MV-4-11 (cell line): ENCODE measurements around the gene TPSG1.
"Not testable (repeated sequence)": the region's sequence is repeated elsewhere in the genome, so short reads cannot be mapped to it uniquely, and the experiment has no call there.

Experiments
- DNase-seq: peaks from one replicate; lab custom pipeline; 2025; lab: John Stamatoyannopoulos, UW

Gene TPSG1

DNA sequence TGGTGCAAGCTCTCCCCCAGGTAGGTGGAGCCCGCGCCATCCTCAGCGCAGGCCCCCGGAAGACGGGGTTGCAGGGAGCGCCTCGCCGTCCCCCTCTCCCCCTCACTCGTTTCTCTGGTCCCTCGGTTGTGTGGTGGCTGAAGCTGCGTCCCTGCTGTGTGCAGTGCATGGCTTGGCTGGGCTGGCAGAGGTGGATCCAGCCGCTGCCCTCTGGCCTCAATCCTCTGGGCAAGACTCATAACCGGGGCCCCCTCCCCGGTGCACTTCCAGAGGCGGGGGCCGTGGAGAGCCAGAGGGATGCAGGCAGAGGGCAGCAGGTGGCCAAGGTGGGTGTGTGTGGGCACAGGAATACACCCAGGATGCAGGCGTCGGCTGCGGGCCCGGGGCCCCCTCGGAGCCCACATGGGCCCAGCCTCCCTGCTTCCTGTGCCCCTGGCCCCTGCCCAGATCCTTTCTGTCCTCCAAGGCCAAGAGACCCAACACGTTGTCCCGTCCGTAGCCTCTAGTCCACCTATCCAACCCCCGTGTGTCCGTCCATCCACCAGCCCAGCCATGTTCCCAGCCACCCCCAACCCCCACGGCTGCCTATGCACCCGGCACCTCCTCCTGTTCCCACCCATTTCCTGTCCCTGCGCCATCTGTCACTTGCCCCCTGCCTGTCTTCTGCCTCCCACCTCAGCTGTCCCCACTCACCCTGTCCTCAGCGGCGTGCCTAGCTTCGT lies 9.3 kb downstream of the TPSG1 start:
- no peak for DNase-seq

DNA sequence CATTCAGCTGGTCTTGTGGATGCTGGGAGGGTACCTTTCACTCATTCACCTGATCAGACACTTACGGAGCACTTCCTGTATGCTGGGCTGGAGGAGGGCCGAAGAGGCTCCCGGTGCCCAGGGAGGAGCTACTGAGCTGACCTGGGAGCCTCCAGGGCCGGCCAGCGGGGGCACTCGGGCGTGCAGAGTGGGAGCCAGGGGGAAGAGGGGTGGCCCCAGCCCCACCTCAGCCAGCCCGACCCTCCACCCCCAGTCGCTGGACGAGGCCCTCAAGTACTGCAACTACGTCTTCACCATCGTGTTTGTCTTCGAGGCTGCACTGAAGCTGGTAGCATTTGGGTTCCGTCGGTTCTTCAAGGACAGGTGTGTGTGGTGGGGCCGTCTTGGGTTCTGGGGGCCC lies 10.3 kb downstream of the TPSG1 start:
- no peak for DNase-seq

DNA sequence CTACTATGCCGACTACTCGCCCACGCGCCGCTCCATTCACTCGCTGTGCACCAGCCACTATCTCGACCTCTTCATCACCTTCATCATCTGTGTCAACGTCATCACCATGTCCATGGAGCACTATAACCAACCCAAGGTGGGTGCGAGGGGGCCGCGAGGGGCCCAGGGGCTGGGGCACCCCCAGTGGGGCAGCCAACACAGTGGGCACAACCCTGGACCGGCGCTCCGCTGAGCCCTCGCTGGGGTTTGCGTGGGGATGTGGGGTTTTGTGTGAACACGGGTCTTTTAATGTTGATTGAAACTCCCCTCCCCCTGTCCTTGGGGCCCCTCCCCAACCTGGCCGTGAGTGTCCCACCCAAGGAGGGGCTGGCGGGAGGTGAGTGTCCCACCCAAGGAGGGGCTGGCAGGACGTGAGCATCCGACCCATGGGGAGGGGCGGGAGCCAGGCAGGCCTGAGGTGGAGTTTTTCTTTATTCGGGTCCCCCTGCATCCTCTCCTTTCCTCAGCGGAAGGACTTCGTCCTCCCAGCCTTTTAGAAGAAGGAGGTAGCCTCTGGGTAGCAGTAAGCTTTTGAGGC lies 11.2 kb downstream of the TPSG1 start:
- DNase-seq = no peak

- no peak for DNase-seq
Measured at GRCh38 chr16:1213231-1213630, 11.8 kb downstream of the TPSG1 start.

DNA sequence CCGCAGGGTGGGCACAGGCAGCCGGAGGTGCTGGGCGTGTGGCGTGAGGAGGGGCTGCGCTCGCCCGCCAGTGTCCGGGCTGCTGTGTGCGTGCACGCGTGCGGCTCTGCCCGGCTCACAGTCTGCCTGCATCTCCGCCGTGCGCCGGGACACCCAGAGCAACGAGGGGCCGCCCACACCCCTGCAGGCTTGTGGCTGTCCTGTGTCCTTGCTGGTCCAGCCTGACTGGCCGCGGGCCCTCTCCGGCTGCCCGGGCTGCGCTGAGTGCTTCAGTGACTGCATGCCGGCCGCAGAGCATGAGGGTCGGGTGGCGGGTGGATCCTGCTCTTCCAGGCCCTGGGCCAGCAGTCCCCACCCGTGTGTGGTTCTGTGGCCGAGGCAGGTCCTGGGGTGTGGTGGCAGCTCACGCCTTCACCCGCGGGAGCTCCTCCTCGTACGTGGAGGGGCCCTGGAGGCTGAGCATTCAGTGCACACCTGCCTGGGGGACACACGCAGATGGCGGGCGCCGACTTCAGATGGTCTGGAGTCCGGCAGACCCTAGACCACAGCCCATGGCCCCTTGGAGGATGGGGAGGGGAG lies 12.4 kb downstream of the TPSG1 start:
- no peak for DNase-seq

DNA sequence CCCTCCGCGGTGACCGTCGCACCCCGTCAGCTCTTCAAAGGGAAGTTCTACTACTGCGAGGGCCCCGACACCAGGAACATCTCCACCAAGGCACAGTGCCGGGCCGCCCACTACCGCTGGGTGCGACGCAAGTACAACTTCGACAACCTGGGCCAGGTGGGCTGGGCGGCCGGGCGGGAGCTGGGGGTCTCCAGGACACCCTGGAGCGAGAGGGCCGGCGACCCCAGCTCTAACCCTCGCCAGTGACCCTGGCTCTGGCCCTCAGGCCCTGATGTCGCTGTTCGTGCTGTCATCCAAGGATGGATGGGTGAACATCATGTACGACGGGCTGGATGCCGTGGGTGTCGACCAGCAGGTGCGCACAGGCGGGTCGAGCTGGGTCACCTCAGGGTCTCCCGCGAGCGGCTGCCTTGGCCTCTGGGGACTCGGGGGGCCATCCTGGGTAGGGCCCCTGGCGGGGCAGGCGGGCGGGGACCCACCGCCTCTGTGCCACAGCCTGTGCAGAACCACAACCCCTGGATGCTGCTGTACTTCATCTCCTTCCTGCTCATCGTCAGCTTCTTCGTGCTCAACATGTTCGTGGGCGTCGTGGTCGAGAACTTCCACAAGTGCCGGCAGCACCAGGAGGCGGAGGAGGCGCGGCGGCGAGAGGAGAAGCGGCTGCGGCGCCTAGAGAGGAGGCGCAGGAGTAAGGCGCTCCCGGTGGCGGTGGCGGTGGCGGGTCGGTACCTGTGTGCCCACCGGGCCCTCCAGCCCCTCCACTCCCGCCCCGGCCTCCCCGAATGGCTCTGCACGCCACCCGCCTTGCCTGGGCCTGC lies 13.4 kb downstream of the TPSG1 start:
- DNase-seq = no peak

DNA sequence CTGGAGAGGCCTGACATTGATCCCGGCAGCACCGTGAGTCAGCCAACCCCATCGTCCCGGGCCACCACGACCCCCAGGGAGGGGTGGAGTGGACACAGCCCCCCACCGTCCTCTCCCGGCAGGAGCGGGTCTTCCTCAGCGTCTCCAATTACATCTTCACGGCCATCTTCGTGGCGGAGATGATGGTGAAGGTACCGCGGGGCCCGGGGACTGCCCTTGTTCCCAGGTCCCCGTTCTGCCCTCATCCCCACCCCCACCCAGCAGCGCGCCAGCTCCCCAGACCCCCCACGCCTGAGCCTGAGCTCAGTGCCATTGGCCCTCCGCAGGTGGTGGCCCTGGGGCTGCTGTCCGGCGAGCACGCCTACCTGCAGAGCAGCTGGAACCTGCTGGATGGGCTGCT lies 14.6 kb downstream of the TPSG1 start:
- no peak for DNase-seq

DNA sequence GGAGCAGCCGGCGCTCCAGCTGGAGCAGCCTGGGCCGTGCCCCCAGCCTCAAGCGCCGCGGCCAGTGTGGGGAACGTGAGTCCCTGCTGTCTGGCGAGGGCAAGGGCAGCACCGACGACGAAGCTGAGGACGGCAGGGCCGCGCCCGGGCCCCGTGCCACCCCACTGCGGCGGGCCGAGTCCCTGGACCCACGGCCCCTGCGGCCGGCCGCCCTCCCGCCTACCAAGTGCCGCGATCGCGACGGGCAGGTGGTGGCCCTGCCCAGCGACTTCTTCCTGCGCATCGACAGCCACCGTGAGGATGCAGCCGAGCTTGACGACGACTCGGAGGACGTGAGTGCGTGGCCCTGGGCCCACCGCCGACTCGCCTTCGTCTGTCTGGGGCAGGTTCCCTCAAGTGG lies 16.0 kb downstream of the TPSG1 start:
- DNase-seq = no peak

DNA sequence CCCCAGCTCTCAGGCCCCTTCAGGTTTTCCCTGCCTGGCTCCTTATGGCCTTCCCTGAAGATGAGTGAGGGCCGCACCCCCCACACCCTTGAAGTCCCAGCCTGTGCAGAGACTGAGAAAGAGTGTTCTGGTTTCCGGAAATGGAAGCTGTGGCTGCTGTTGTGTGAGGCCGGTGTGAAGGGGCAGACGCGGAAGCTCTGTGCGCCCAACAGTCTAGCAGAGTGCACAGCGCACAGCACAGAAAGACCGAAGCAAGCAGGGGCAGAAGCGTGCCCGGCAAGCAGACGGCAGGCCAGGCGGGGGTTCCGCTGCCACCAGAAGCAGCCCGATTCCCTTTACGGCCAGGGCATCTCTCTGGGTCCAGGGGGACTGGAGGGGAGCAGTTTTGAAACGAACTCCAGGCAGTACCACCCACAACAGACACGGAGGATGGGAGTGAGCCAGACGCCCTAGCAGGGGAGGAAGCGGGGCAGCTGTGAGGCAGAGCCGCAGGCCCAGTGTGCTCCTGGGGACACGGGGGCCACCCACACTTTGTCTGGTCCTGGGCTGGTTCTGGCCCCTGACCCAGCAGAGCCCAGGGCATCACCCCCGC lies 16.7 kb downstream of the TPSG1 start:
- no peak for DNase-seq

GRCh38 chr16:1206786-1207185 lies 18.3 kb downstream of the TPSG1 start:
- no peak for DNase-seq

GRCh38 chr16:1206326-1206725 lies 18.7 kb downstream of the TPSG1 start:
- no peak for DNase-seq

DNA sequence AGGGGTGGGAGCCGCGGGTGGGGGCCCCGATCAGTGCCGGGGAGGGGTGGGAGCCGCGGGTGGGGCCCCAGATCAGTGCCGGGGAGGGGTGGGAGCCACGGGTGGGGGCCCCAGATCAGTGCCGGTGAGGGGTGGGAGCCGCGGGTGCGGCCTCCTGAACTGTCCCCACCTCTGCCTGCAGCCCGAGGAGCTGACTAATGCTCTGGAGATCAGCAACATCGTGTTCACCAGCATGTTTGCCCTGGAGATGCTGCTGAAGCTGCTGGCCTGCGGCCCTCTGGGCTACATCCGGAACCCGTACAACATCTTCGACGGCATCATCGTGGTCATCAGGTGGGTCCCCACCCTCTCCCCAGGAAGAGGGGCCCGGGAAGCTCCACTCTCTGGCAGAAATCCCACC lies 20.1 kb downstream of the TPSG1 start:
- DNase-seq = no peak

DNA sequence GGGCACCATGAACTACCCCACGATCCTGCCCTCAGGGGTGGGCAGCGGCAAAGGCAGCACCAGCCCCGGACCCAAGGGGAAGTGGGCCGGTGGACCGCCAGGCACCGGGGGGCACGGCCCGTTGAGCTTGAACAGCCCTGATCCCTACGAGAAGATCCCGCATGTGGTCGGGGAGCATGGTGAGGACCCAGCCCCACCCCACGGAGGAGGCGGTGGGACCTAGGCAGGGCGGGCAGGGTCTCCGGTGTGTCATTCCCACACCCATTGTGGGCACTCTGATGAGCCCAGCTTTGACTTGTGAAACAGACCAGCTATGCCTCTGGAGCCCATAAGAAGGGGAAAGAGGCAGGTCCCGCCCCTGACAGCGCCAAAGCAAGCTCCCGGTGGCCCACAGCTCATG lies 22.8 kb downstream of the TPSG1 start:
- no peak for DNase-seq

DNA sequence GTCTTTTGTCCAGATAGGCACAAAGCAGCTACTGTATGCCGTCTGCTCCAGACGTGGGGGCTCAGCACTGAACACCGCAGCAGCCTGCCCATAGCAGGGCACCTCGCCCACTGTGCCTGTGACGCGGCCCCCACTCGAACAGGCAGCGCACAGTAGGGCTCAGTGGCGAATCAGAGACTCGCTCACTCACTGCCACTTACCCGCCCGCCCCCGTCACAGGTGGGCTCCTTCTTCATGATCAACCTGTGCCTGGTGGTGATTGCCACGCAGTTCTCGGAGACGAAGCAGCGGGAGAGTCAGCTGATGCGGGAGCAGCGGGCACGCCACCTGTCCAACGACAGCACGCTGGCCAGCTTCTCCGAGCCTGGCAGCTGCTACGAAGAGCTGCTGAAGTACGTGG lies 23.6 kb downstream of the TPSG1 start:
- no peak for DNase-seq

DNA sequence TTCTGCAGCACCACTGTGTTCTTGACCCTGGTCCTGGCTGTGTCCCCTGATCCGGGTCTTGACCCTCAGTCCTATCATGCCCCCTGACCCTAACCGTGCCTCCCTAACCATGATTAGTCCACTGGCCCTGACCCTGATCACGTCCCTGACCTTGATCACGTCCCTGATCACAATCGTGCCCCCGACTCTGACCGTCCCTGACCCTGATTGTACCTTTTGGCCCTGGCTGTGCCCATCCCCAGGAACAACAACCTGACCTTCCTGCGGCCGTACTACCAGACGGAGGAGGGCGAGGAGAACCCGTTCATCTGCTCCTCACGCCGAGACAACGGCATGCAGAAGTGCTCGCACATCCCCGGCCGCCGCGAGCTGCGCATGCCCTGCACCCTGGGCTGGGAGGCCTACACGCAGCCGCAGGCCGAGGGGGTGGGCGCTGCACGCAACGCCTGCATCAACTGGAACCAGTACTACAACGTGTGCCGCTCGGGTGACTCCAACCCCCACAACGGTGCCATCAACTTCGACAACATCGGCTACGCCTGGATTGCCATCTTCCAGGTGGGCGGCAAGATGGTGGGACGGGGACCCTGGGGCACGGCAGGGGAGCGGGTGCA lies 24.9 kb downstream of the TPSG1 start:
- no peak for DNase-seq

- no peak for DNase-seq
Measured at GRCh38 chr16:1199347-1200013, 25.6 kb downstream of the TPSG1 start.

GRCh38 chr16:1198671-1199346 lies 26.3 kb downstream of the TPSG1 start:
- not testable (repeated sequence) for DNase-seq

- DNase-seq = no peak
Measured at GRCh38 chr16:1198194-1198593, 26.9 kb downstream of the TPSG1 start.

DNA sequence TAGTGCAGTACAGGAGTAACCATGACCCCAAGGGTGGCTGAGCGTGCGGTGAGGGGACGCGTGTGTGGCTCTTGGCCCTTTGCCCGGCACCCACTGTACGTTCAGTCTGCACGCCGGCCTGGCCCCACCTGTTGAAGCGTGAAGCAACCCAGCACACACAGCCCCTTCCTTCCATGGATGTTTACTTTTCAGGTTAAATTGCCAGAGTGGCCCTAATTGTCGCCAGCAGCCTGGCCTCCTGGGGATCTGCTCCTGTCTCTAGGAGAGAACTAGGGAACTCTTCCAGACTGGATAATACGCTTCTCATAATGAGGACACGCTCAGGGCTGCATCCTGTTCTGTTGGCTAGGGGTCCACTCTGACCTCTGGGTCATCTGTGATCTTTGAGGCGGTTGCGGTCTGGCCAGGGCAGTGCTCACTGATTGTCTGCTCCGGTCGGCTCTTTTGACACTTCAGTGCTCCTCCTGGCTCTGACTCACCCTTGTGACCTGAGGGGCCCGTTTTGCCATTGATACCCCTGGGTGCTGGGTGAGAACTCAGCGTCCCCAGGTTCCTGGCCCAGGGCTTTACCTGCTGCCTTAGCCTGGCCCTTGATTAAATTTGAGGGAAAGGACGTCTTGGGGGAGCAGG lies 27.7 kb downstream of the TPSG1 start:
- DNase-seq = no peak

DNA sequence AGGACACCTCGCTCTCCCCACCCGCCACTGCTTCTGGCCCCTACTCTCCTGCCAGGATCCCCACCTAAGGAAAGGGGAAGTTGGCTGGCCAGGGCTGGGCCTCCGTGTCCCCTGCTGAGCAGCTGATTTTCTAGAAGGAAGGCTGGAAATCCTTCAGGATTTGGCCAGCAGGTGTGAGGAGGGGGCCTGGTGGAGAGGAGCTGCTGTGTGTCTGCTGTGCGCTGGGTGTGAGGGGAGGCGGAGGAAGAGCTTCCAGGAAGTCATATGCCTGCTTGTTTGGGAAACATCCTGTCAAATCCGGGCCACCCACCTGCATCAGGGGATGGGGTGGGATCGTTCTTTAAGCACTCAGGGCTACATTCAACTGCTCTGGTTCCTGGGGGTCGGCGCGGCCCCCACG lies 28.6 kb downstream of the TPSG1 start:
- DNase-seq = no peak

DNA sequence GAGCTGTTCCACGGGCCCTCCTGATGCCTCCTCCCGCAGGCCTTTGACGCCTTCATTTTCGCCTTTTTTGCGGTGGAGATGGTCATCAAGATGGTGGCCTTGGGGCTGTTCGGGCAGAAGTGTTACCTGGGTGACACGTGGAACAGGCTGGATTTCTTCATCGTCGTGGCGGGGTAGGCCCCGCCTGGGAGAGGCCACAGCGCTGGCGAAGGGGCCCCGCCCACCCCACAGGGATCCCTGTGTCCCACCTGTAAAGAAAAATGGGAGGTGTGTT lies 29.7 kb downstream of the TPSG1 start:
- no peak for DNase-seq
